ENCODE data around the gene CCDC190.
"Not testable (repeated sequence)": the region's sequence is repeated elsewhere in the genome, so short reads cannot be mapped to it uniquely, and the experiment has no call there.

- not testable (repeated sequence) for TF ChIP-seq MAX (IDR thresholded peaks at IDR 0.05; ENCODE audit: low read depth, low read length); MYC (IDR thresholded peaks at IDR 0.05; ENCODE audit: low read depth, low read length); POLR2A (IDR thresholded peaks at IDR 0.05; ENCODE audit: extremely low read depth, insufficient read length)
- TF ChIP-seq, protein P1, sequence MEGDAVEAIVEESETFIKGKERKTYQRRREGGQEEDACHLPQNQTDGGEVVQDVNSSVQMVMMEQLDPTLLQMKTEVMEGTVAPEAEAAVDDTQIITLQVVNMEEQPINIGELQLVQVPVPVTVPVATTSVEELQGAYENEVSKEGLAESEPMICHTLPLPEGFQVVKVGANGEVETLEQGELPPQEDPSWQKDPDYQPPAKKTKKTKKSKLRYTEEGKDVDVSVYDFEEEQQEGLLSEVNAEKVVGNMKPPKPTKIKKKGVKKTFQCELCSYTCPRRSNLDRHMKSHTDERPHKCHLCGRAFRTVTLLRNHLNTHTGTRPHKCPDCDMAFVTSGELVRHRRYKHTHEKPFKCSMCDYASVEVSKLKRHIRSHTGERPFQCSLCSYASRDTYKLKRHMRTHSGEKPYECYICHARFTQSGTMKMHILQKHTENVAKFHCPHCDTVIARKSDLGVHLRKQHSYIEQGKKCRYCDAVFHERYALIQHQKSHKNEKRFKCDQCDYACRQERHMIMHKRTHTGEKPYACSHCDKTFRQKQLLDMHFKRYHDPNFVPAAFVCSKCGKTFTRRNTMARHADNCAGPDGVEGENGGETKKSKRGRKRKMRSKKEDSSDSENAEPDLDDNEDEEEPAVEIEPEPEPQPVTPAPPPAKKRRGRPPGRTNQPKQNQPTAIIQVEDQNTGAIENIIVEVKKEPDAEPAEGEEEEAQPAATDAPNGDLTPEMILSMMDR (IDR thresholded peaks at IDR 0.05; ENCODE audit: low read depth, low read length): not testable (repeated sequence)
Measured at GRCh38 chr1:162812357-162812756, 48.6 kb downstream of the CCDC190 start.

All from NB4 (cell line).